SKM-1 (cell line): ENCODE data around the gene KCTD11.

Experiments
- DNase-seq: peaks from one replicate; lab custom pipeline; 2025; ENCODE audit not compliant: unreplicated experiment; lab: John Stamatoyannopoulos, UW

Gene KCTD11

GRCh38 chr17:7403043-7403726 lies 51.2 kb downstream of the KCTD11 start:
- DNase-seq = no peak

GRCh38 chr17:7403727-7403976 lies 51.7 kb downstream of the KCTD11 start:
- no peak for DNase-seq

GRCh38 chr17:7403977-7404736 lies 52.2 kb downstream of the KCTD11 start, which contains the start of gene TMEM256:
Gene TMEM256 (minus strand): TSS chr17:7404097. CDS start chr17:7404084, 13 bp downstream.
- DNase-seq = peak; percentile 83
